HG02588 (cell line): ENCODE results near the gene INTS4.
"Not testable (repeated sequence)": the region's sequence is repeated elsewhere in the genome, so short reads cannot be mapped to it uniquely, and the experiment has no call there.

Experiments used
- ATAC-seq: cut with Tn5 transposase; IDR thresholded peaks from one replicate; pipeline ENCODE4 v1.9.1; 2021; ENCODE audit warnings: mild to moderate bottlenecking, moderate library complexity; ENCODE audit not compliant: unreplicated experiment

INTS4 gene

GRCh38 chr11:77884186-77884828 is 110.2 kb downstream of the INTS4 start:
- ATAC-seq, result no peak

GRCh38 chr11:77883775-77884174 is 110.7 kb downstream of the INTS4 start:
- no peak for ATAC-seq

GRCh38 chr11:77882396-77882795 is 112.1 kb downstream of the INTS4 start:
- ATAC-seq, result no peak

DNA sequence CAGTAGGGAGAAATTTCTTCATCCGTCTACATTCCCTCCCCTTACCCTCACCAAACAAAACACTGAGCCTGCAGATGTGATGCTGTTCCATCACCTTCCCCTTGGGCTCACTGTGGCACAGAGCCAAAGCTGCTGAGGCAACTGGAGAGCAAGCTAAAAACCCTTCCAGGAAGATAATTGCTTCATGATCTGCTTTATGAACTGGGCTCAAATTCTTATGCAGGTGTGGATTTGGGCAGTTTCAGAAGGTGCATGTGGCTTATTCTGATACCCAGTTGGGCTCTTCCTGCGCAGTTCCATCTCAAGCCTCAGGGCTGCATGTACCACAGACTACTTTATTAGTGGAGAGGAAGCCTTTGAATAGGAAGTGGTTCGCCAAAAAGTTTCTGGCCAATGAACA is 115.2 kb downstream of the INTS4 start:
- ATAC-seq, result no peak

GRCh38 chr11:77878247-77878646 is 116.2 kb downstream of the INTS4 start:
- ATAC-seq, result not testable (repeated sequence)

- ATAC-seq, result no peak
Measured at GRCh38 chr11:77876045-77876444, 118.4 kb downstream of the INTS4 start.

GRCh38 chr11:77874206-77874605 is 120.3 kb downstream of the INTS4 start:
- no peak for ATAC-seq

GRCh38 chr11:77873345-77873744 is 121.1 kb downstream of the INTS4 start:
- no peak for ATAC-seq

DNA sequence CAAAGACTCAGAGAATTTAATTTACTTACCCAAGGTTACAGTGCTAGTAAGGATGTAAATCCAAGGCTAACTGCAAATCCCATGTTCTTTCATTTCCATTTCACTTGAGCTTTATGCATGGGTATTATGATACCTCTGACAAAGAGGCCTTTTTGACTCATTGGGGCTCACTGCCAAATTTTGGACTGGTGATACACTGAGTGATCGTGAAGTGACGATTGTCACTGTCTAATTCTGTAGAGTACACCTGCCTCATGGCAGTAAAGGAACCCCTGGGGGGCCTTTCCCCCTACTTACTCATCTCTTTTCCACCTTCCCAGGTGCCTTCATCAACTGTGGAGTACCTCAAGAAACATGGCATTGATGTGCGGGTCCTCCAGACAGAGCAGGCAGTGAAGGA is 122.6 kb downstream of the INTS4 start:
- no peak for ATAC-seq

DNA sequence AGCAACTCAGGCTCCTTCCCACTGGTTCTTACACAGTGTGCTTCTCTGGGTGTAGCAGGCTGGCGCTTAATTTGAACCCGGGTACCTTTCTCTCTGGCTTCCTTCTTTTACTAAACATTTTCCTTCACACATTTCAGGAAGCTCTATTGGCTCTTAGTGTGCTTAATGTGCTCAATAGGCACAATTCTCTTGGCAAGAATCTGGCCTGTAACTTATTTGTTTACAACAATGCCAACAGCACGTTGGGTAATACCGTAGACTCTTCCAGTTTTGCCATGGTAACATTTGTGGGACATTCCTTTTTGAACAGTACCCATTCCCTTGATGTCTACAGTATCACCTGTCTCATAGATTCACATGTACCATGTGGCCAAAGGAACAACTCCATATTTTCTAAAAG is 125.7 kb downstream of the INTS4 start:
- no peak for ATAC-seq

DNA sequence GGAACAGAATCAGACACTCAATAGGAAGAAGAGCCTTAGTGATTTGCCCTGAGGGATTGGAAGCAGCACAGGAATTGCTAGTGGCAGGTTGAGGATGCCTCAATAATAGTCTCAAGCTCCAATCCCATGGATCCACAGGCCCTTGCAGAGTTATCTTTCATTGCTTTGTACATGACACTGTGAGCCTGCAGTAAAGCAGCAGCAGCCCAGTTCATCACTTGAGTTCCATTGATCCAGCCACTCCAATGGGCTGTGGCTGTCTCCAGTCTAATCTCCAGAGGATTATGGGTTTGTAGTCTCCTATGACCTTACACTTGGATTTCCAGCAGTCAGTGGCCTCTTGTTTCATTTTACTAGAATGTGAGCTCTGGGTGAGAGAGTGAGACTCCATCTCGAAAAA is 128.1 kb downstream of the INTS4 start:
- ATAC-seq, result no peak

DNA sequence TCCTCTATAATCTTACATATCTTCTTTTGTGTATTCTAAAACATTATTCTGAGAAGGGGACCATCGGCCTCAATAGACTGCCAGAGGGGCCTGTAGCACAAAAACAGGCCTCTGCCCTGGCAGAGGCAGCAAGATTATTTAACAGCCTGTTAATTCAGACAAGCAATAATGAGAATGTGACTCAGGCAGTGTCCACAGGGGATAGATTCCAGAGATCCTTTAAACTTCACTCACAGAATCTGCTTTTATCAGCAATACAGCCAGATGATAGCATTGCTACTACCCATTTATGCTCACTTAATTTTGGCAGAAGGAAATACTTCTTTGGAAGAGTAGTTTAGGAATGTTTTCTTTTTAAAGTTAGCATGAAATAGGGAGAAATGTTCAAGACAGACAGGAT is 128.7 kb downstream of the INTS4 start:
- ATAC-seq, result no peak

DNA sequence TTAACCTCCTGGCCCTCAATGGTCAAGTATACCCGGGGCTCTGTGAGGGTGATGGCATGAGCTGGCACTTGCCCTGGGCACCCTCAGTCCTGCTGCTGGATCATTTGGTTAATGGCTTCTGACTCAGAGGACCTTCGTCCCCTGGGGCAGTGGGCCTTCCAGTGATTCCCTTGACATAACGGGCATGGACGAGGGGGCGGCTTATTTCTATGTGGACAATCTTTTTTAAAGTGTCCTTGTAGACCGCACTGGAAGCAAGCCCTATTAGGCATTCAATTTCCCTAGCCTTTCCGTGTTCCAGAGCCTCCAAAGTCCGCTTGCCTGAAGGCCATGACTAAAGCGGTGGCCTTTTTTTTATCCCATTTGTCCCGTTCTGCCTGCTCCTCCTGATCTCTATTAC is 133.0 kb downstream of the INTS4 start:
- not testable (repeated sequence) for ATAC-seq

GRCh38 chr11:77857906-77858457 is 136.5 kb downstream of the INTS4 start:
- ATAC-seq, result not testable (repeated sequence)

DNA sequence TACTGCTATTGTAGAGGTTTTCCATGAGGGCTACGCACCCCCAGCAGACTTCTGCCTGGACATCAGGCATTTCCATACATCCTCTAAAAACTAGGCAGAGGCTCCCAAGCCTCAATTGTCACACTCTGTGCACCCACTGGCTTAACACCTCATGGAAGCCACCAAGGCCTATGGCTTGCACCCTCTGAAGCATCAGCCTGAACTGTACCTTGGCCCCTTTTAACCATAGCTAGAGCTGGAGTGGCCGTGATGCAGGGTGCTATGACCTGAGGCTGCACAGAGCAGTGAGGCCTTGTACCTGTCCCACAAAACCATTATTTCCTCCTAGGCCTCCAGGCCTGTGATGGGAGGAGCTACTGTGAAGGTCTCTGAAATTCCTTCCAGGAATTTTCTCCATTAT is 139.6 kb downstream of the INTS4 start:
- no peak for ATAC-seq

- ATAC-seq, result no peak
Measured at GRCh38 chr11:77851503-77851902, 143.0 kb downstream of the INTS4 start.

DNA sequence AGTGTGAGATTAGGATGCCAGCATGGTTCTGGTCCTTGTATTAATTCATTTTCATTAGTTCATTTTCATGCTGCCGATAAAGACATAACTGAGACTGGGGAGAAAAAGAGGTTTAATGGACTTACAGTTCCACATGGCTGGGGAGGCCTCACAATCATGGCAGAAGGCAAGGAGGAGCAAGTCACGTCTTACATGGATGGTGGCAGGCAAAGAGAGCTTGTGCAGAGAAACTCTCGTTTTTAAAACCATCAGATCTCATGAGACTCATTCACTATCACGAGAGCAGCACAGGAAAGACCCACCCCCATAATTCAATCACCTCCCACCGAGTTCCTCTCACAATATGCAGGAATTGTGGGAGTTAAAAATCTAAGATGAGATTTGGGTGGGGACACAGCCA is 150.8 kb downstream of the INTS4 start:
- ATAC-seq, result not testable (repeated sequence)

DNA sequence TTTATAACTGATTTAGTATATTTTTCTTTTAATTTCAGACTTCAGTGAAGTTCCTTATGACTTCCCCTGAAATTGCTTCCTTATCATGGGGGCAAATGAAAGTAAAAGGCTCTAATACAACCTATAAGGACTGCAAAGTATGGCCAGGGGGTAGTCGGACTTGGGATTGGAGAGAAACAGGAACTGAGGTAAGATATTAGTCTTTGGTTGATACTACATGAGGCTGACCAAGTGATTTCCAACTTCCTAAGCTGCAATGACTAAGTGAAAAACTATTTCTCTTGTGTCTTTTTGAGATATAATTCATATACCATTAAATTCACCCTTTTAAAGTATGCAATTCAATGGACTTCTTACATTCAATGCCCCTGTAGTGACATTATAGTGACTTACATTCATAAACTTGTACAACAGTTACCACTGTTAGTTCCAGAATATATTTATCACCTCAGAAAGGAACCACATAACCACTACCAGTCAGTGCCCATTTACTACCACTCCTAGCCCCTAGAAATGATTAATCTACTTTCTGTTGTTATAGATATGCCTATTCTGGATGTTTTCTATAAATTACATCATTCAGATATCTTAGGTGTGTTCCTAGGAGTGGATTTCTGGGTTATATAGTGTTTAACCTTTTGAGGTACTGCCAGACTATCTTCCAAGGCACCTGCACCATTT is 151.9 kb downstream of the INTS4 start:
- ATAC-seq, result no peak

DNA sequence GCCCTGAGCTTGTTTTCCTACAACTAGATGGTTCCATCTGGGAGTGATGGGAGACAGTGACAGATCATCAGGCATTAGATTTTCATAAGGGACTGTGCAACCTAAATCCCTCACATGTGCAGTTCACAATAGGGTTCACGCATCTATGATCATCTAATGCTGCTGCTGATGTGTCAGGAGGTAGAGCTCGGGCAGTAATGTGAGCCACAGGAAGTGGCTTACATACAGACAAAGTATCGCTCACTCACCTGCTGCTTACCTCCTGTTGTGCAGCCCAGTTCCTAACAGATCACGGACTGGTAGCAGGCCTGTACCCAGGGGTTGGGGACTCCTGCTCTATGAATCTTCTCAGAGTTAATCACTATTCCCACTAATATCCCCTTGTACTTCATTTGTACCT is 161.2 kb downstream of the INTS4 start:
- ATAC-seq, result no peak

- no peak for ATAC-seq
Measured at GRCh38 chr11:77828926-77829325, 165.5 kb downstream of the INTS4 start.
